Peyer's patch (tissue), 4 donors: ENCODE data around the gene SPDYE17. TPM values are rescaled to one million over a fixed set of nuclear protein-coding genes. Genes with fewer than 3 reads are reported as not detected.
"Not testable (repeated sequence)": the region's sequence is repeated elsewhere in the genome, so short reads cannot be mapped to it uniquely, and the experiment has no call there.

ENCODE experiments used
- DNase-seq, 3 donors: peaks; one replicate each; pipeline ENCODE4 v3.0.0-alpha.2; 2017 to 2019
- H3K27ac ChIP-seq, 4 donors: fragments of 200-600 bp; sonication (generic); one replicate each; pipeline ENCODE4 v1.5.1; 2016 to 2019
- H3K27me3 ChIP-seq, 2 donors: fragments of 200-600 bp; sonication (generic); one replicate each; pipeline ENCODE4 v1.5.1; 2019
- H3K36me3 ChIP-seq, 3 donors: fragments of 200-600 bp; sonication (generic); one replicate each; pipeline ENCODE4 v1.5.1; 2016 to 2019
- H3K4me1 ChIP-seq, 4 donors: fragments of 200-600 bp; sonication (generic); one replicate each; pipeline ENCODE4 v1.5.1; 2016 to 2019
- H3K4me3 ChIP-seq, 4 donors: fragments of 200-600 bp; sonication (generic); 1 replicate in 3 of 4; 2 replicates in 1 of 4; pipeline ENCODE4 v1.5.1; 2016 to 2019; ENCODE audit warnings: mild to moderate bottlenecking in 1 of 4
- H3K9me3 ChIP-seq, 4 donors: fragments of 200-600 bp; sonication (generic); one replicate each; pipeline ENCODE4 v1.5.1; 2016 to 2019; ENCODE audit warnings: mild to moderate bottlenecking in 1 of 4
- CTCF ChIP-seq, 6 experiments: fragments of 450-650 bp in 4 of 6; fragments of 200-600 bp in 2 of 6; sonication (generic) in 1 of 6; IDR thresholded peaks; one replicate each; pipeline ENCODE4 v1.5.1; 2017 to 2019; ENCODE audit warnings: antibody characterized with exemption in 6 of 6, mild to moderate bottlenecking in 3 of 6, moderate library complexity in 1 of 6
- POLR2A ChIP-seq, 2 donors: fragments of 450-650 bp; IDR thresholded peaks; one replicate each; pipeline ENCODE4 v1.5.1; 2017; ENCODE audit warnings: antibody characterized with exemption in 2 of 2, mild to moderate bottlenecking in 2 of 2, moderate library complexity in 2 of 2
- total RNA-seq, 4 donors: library from RNA; depleted of rRNA; stranded (reverse); fragments of >200 nt; gene quantifications; one replicate each; pipeline ENCODE4 v1.1.0, GENCODE V29; 2016

SPDYE17 gene
- total RNA-seq, 4 donors from 2014 or later, result not detected

- Histone ChIP-seq H3K9me3 (no peaks in the 10 kb centered on the region), H3K27ac (peak overlapping the region in 1 of 4 donors; percentile 35), H3K36me3 (peaks cover 0 to 4% (median 0%) of the 10 kb centered on the region in 3 donors), H3K4me3 (no peak overlapping the region), H3K27me3 (no peaks in the 10 kb centered on the region), H3K4me1 (no peaks in the 10 kb centered on the region)
- DNase-seq, result no peak
- no peak for TF ChIP-seq CTCF (IDR thresholded peaks at IDR 0.05)
- no peak for TF ChIP-seq POLR2A (IDR thresholded peaks at IDR 0.05)
These were observed 34.5 kb downstream of the SPDYE17 start for GRCh38 chr7:76997381-76998284.

GRCh38 chr7:76996932-76997331, 35.2 kb downstream of the SPDYE17 start:
- H3K4me3 ChIP-seq, DNase-seq, H3K9me3 ChIP-seq, H3K27ac ChIP-seq, H3K4me1 ChIP-seq, H3K36me3 ChIP-seq, H3K27me3 ChIP-seq: not testable (repeated sequence)

GRCh38 chr7:76994286-76994685, 37.9 kb downstream of the SPDYE17 start:
- H3K4me1 ChIP-seq, result not testable (repeated sequence)

GRCh38 chr7:76993831-76994230, 38.3 kb downstream of the SPDYE17 start:
- not testable (repeated sequence) for H3K4me1 ChIP-seq, H3K27me3 ChIP-seq, H3K9me3 ChIP-seq, H3K4me3 ChIP-seq, H3K27ac ChIP-seq, H3K36me3 ChIP-seq
- DNase-seq, result peak in 1 of 3 donors; percentile 30

More at GRCh38 chr7:76994286-76994685, 37.9 kb downstream of the SPDYE17 start:
- H3K4me3 ChIP-seq, H3K27ac ChIP-seq, H3K9me3 ChIP-seq, H3K27me3 ChIP-seq, H3K36me3 ChIP-seq: not testable (repeated sequence)
- peak in 1 of 3 donors; percentile 15 for DNase-seq

GRCh38 chr7:76992871-76993270, 39.3 kb downstream of the SPDYE17 start:
- not testable (repeated sequence) for DNase-seq, H3K36me3 ChIP-seq, H3K27me3 ChIP-seq, H3K9me3 ChIP-seq, H3K27ac ChIP-seq, H3K4me3 ChIP-seq, H3K4me1 ChIP-seq

GRCh38 chr7:76992204-76992603, 40.0 kb downstream of the SPDYE17 start:
- not testable (repeated sequence) for DNase-seq

GRCh38 chr7:76990202-76990601, 42.0 kb downstream of the SPDYE17 start:
- not testable (repeated sequence) for H3K36me3 ChIP-seq, H3K4me1 ChIP-seq, DNase-seq, H3K27me3 ChIP-seq, H3K4me3 ChIP-seq, H3K27ac ChIP-seq, H3K9me3 ChIP-seq

More at GRCh38 chr7:76992204-76992603, 40.0 kb downstream of the SPDYE17 start:
- not testable (repeated sequence) for H3K27me3 ChIP-seq, H3K36me3 ChIP-seq, H3K27ac ChIP-seq, H3K4me1 ChIP-seq, H3K4me3 ChIP-seq, H3K9me3 ChIP-seq

GRCh38 chr7:76985924-76986717, 46.0 kb downstream of the SPDYE17 start:
- H3K27me3 ChIP-seq, H3K36me3 ChIP-seq, DNase-seq, H3K4me3 ChIP-seq, H3K27ac ChIP-seq, H3K4me1 ChIP-seq, H3K9me3 ChIP-seq: not testable (repeated sequence)

GRCh38 chr7:76984784-76985136, 47.4 kb downstream of the SPDYE17 start:
- H3K36me3 ChIP-seq, H3K4me3 ChIP-seq, H3K4me1 ChIP-seq, H3K27ac ChIP-seq, DNase-seq, H3K27me3 ChIP-seq, H3K9me3 ChIP-seq: not testable (repeated sequence)

- H3K4me3 ChIP-seq, H3K27me3 ChIP-seq, H3K27ac ChIP-seq, DNase-seq, H3K4me1 ChIP-seq, H3K9me3 ChIP-seq: not testable (repeated sequence)
- peaks cover 0 to 10% (median 0%) of the 10 kb centered on the region in 3 donors for H3K36me3 ChIP-seq
These were observed 48.0 kb downstream of the SPDYE17 start for GRCh38 chr7:76983937-76984783.

- DNase-seq, H3K4me3 ChIP-seq, H3K4me1 ChIP-seq, H3K9me3 ChIP-seq, H3K27ac ChIP-seq, H3K27me3 ChIP-seq: not testable (repeated sequence)
- peaks cover 0 to 10% (median 0%) of the 10 kb centered on the region in 3 donors for H3K36me3 ChIP-seq
These were observed 48.8 kb downstream of the SPDYE17 start for GRCh38 chr7:76983333-76983732.

GRCh38 chr7:76982501-76982900, 49.7 kb downstream of the SPDYE17 start:
- DNase-seq, result not testable (repeated sequence)

More at GRCh38 chr7:76982501-76982900, 49.7 kb downstream of the SPDYE17 start:
- H3K4me1 ChIP-seq, H3K9me3 ChIP-seq, H3K27me3 ChIP-seq, H3K27ac ChIP-seq, H3K4me3 ChIP-seq: not testable (repeated sequence)
- peaks cover 0 to 10% (median 0%) of the 10 kb centered on the region in 3 donors for H3K36me3 ChIP-seq
